Measurements from ENCODE around the gene HMGB4.

Gene HMGB4

DNA sequence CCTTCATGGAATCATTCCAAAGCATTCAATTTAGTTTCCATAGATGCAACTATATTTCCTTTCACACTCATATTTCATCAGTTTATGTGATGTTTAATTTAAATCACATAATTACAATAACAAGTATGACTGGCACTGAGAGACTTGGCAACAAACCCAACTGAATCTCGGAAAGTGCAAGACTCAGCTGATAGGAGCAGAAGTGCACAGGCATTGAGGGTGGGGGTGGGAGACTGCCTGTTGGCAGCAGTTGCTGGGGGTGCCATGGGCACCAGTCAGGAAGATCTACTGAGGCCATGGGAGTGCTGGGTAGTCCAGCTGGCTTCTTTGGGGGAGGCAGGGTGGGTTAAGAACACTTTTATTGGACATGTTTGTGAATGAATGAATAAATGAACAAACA is 10.4 kb upstream of the HMGB4 start:
- H3K4me3 ChIP-seq (ENCODE audit: low read depth, low read length): no peak overlapping the region
- TF ChIP-seq, protein P1, sequence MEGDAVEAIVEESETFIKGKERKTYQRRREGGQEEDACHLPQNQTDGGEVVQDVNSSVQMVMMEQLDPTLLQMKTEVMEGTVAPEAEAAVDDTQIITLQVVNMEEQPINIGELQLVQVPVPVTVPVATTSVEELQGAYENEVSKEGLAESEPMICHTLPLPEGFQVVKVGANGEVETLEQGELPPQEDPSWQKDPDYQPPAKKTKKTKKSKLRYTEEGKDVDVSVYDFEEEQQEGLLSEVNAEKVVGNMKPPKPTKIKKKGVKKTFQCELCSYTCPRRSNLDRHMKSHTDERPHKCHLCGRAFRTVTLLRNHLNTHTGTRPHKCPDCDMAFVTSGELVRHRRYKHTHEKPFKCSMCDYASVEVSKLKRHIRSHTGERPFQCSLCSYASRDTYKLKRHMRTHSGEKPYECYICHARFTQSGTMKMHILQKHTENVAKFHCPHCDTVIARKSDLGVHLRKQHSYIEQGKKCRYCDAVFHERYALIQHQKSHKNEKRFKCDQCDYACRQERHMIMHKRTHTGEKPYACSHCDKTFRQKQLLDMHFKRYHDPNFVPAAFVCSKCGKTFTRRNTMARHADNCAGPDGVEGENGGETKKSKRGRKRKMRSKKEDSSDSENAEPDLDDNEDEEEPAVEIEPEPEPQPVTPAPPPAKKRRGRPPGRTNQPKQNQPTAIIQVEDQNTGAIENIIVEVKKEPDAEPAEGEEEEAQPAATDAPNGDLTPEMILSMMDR (IDR thresholded peaks at IDR 0.05; ENCODE audit: borderline replicate concordance, insufficient read depth, low read depth, low read length): no peak

DNA sequence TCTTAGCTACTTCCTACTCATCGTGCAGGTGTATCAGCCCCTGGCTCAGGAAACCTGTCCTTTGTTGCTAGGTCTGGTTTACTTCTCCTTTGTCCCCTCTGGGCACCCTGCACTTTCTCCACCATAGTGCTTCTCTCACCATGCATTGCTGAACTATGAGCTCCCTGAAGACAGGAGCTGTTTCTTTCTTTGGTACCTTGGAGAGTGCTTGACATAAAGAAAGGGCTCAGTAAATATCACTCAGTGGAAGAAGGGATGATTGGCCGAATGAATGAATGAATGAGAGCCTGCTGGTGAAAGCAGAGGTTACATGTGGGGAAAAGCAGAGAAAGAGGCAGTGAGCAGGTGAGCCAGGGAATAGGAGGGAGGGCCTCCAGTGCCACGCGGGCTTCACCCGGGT is 9.8 kb upstream of the HMGB4 start:
- TF ChIP-seq, protein P1 (IDR thresholded peaks at IDR 0.05; ENCODE audit: borderline replicate concordance, insufficient read depth, low read depth, low read length): no peak
- no peak overlapping the region for H3K4me3 ChIP-seq (ENCODE audit: low read depth, low read length)

DNA sequence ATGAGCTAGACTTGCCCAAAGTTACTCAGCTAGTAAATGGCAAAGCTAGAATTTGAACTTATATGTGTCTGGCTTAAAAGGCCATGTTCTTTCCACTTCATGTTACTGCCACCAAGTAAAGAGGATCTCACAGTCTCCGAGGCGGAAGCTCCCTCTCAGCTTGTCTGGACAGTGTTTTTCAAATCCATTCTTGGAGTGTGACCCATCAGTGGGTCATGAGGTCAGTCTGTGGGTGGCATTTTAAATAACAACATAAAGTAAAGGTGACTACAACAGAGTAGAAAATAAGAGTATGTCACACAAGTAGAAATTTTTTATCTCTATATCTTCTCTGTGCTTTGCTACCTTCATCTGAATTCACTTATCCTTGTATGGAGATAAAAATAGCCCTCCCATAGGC is 3.2 kb upstream of the HMGB4 start:
- TF ChIP-seq, protein P1 (IDR thresholded peaks at IDR 0.05; ENCODE audit: borderline replicate concordance, insufficient read depth, low read depth, low read length): no peak
- no peak overlapping the region for H3K4me3 ChIP-seq (ENCODE audit: low read depth, low read length)

DNA sequence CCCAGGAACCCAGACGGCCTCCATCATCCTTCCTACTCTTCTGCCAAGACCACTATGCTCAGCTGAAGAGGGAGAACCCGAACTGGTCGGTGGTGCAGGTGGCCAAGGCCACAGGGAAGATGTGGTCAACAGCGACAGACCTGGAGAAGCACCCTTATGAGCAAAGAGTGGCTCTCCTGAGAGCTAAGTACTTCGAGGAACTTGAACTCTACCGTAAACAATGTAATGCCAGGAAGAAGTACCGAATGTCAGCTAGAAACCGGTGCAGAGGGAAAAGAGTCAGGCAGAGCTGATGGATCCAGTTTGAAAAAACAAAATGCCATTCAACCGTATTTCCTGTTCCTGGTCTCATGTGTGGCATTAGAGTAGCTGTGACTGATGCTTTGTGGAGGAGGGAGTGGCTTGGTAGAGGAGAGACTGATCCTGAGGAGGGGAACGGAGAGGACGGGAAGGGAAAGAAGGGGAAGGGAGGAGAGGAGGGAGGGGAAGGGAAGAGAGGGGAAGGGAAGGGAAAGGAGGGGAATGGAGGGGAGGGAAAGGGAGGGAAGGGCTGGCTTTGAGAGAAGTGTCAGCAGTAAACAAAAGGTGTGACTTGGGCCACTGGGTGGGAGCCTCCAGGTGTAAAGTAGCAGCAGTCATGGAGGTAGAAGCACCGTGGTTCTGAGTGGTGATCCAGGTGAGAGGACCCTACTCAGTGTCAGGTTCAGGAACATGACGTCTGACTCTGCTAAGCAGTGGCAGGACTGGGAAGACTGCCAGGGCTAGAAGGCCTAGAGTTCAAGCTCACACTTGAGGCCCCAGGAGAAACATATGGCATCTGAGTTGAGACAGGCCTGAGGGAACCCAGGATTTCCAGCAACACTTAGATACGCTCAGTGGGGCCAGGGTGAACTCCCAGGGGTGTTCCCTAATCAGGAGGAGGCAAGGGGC is 846 bp downstream of the HMGB4 start:
- no peak overlapping the region for H3K4me3 ChIP-seq (ENCODE audit: low read depth, low read length)
- TF ChIP-seq, protein P1 (IDR thresholded peaks at IDR 0.05; ENCODE audit: borderline replicate concordance, insufficient read depth, low read depth, low read length): no peak

DNA sequence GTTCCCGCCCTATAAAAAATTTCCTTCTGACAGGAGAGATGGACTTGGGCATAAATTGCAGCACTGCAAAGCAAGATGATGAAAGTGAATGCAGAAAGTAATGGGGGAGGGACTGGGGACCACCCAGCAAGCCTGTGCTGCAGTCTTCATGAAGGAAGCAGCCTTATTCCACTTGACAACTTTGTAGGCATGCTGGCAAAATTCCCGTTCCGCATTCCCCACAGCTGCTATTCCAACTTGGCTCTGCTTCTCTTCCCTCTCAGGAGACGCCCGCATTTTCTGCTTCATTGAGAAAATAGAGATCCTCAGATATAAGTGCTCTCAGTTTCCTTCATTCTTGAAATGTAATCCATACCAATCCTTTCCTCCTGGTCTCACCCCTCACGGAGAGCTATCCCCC is 2.4 kb downstream of the HMGB4 start:
- TF ChIP-seq, protein P1 (IDR thresholded peaks at IDR 0.05; ENCODE audit: borderline replicate concordance, insufficient read depth, low read depth, low read length): no peak
- no peak overlapping the region for H3K4me3 ChIP-seq (ENCODE audit: low read depth, low read length)

DNA sequence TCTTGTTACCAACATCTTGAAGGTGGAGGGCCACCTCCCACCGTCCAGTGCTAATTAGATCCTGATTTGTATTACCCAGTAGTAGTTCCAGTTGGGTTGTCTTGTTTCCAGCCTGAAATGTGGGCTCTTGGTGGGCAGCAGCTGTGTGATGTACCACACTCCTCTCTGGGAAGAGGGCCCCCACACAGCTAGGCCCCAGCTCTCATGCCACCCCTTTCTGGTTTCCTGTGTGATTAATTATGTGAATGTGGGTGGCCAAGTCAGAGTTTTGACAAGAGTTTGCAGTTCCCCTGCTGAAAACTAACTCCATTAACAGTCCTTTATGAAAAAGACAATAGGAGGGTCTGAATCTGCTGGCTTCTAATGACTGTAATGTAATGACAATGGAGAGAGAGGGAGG is 3.8 kb downstream of the HMGB4 start:
- TF ChIP-seq, protein P1 (IDR thresholded peaks at IDR 0.05; ENCODE audit: borderline replicate concordance, insufficient read depth, low read depth, low read length): no peak
- no peak overlapping the region for H3K4me3 ChIP-seq (ENCODE audit: low read depth, low read length)

DNA sequence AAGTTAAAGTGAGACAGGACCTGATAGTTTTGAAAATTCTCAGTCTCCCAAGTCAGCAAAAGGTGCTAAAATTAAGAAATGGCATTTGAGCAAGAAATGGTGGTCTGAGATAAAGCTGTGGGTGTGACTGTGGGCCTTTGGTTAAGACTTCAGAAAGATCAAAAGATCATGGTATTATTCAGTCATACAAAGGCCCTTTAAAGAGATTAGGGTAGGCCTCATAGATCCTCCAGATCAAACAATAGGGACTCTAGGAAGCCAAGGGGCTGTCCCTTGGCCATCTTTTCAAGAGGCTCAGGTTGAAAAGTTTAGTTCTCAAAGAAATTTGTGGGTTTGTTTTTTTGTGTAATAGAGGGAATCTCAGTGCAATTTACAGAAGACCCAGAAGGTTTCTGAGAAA is 8.4 kb downstream of the HMGB4 start:
- H3K4me3 ChIP-seq (ENCODE audit: low read depth, low read length): no peak overlapping the region
- TF ChIP-seq, protein P1 (IDR thresholded peaks at IDR 0.05; ENCODE audit: borderline replicate concordance, insufficient read depth, low read depth, low read length): no peak
